ENCODE measurements around the gene RCBTB2. TPM values are rescaled to one million over a fixed set of nuclear protein-coding genes. Genes with fewer than 3 reads are reported as not detected.
A peak's percentile ranks its signal among the peaks of the same experiment; 100 is the strongest.

The RCBTB2 gene
- polyA plus RNA-seq, 1 experiment, result 9.5 TPM

DNA sequence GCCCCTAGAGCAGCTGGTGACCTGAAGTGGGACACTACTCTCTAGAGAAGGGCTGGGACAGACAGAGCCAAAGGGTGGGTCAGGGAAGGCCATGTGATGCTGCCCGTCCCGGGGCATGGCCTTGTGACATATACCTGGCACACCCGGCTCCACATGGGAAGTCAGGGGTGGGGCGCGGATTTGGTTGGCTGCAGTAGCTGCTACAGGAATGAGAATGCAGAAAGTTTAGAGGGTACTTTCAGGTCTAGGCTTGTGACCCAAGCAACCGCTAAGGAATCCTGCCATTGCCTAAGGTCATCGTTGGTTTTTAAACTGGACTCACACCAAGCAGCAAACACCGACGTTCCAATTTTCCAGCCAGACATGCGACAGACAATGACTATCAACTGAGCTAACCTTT, 25.9 kb downstream of the RCBTB2 start:
- ChIA-PET POLR2A (no interaction called here), CTCF (no interaction called here)
- H3K27me3 ChIP-seq (ENCODE audit: control insufficient read depth, insufficient read depth, low read length), result no peaks in the 10 kb centered on the region
- DNase-seq (ENCODE audit: low read depth), result no peak
- no peak for TF ChIP-seq CTCF (IDR thresholded peaks at IDR 0.05; ENCODE audit: insufficient read depth, low read depth, low read length)
- H3K4me3 ChIP-seq (ENCODE audit: low read depth, low read length), result no peak overlapping the region
- no peaks in the 10 kb centered on the region for H3K36me3 ChIP-seq (ENCODE audit: control insufficient read depth, insufficient read depth, low read length)

DNA sequence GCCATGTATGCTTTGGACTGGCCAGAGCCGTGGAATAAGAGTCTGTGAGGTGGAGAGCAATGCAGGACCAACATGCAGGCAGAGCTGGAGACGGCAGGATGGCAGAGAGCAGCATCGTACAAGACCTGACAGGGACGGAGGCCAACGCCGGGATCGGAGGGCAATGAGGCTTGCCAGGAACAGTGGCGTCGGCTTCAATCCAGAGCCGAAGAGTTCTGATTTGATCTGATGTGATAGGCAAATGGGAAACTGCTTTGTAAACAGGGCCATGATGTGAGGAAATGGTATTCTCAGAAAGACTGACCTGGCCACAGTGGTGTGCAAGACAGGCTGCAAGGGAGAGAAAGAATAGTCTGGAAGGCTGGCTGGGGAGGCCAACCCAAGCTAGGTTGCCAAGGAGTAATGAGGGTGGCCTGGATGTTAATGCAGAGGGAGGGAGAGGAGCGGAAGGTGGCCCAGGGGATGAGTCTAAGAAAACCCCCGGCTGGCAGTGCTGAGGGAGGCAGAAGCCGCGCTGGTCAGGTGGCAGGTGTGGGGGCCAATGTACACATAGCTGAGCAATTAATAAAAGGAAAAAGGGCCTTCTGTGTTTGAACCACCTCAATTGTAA, 26.7 kb downstream of the RCBTB2 start:
- ChIA-PET POLR2A (no interaction called here), CTCF (interaction anchor here (0.6 kb wide), 1 partner anchor 192 kb away, joined by 3 read pairs; no protein-coding TSS in a partner anchor)
- Histone ChIP-seq H3K36me3 (ENCODE audit: control insufficient read depth, insufficient read depth, low read length) (no peaks in the 10 kb centered on the region), H3K27me3 (ENCODE audit: control insufficient read depth, insufficient read depth, low read length) (no peaks in the 10 kb centered on the region), H3K4me3 (ENCODE audit: low read depth, low read length) (no peak overlapping the region)
- DNase-seq (ENCODE audit: low read depth), result no peak
- TF ChIP-seq CTCF (IDR thresholded peaks at IDR 0.05; ENCODE audit: insufficient read depth, low read depth, low read length), result no peak

- H3K4me3 ChIP-seq (ENCODE audit: low read depth, low read length), result no peak overlapping the region
- CTCF ChIA-PET, result interaction anchor here (0.6 kb wide), 1 partner anchor 191 kb away, joined by 3 read pairs; no protein-coding TSS in a partner anchor
- POLR2A ChIA-PET, result no interaction called here
- DNase-seq (ENCODE audit: low read depth), result peak; percentile 94
- no peaks in the 10 kb centered on the region for H3K36me3 ChIP-seq (ENCODE audit: control insufficient read depth, insufficient read depth, low read length)
- no peaks in the 10 kb centered on the region for H3K27me3 ChIP-seq (ENCODE audit: control insufficient read depth, insufficient read depth, low read length)
- no peak for TF ChIP-seq CTCF (IDR thresholded peaks at IDR 0.05; ENCODE audit: insufficient read depth, low read depth, low read length)
Observed at GRCh38 chr13:48505597-48506091, 27.2 kb downstream of the RCBTB2 start.

DNA sequence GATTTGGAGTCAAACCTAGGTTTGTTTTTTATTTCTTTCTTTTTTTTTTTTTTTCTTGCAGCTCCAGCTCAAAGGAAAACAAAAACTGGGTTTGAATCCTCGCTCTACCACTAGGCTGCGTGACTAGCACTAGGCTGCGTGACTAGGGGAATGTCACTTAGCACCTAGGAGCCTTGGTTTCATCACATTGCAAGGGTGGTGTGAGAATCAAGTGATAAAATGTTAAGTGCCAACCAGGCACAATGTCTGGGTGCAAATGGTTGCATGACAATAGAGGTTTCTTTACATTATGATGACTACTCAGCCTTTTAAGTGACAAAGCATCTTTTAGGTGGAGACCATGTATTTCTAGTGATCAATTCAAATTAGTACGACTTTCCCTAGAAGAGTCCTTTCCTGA, 27.9 kb downstream of the RCBTB2 start:
- CTCF ChIA-PET, result no interaction called here
- Histone ChIP-seq H3K4me3 (ENCODE audit: low read depth, low read length) (no peak overlapping the region), H3K27me3 (ENCODE audit: control insufficient read depth, insufficient read depth, low read length) (no peaks in the 10 kb centered on the region), H3K36me3 (ENCODE audit: control insufficient read depth, insufficient read depth, low read length) (no peaks in the 10 kb centered on the region)
- no peak for TF ChIP-seq CTCF (IDR thresholded peaks at IDR 0.05; ENCODE audit: insufficient read depth, low read depth, low read length)
- no peak for DNase-seq (ENCODE audit: low read depth)
- POLR2A ChIA-PET, result interaction anchor here (0.6 kb wide), 1 partner anchor 28 kb away, joined by 8 read pairs; the partner anchor contains the start of gene RCBTB2

GRCh38 chr13:48504606-48505005, 28.3 kb downstream of the RCBTB2 start:
- no peak for DNase-seq (ENCODE audit: low read depth)
- TF ChIP-seq CTCF (IDR thresholded peaks at IDR 0.05; ENCODE audit: insufficient read depth, low read depth, low read length), result no peak
- POLR2A ChIA-PET, result interaction anchor here (0.6 kb wide), 1 partner anchor 28 kb away, joined by 8 read pairs; the partner anchor contains the start of gene RCBTB2
- Histone ChIP-seq H3K27me3 (ENCODE audit: control insufficient read depth, insufficient read depth, low read length) (no peaks in the 10 kb centered on the region), H3K4me3 (ENCODE audit: low read depth, low read length) (no peak overlapping the region), H3K36me3 (ENCODE audit: control insufficient read depth, insufficient read depth, low read length) (no peaks in the 10 kb centered on the region)
- CTCF ChIA-PET, result no interaction called here
